Smooth muscle cell (in vitro differentiated cells): ENCODE measurements around the gene TSC22D3. TPM values are rescaled to one million over a fixed set of nuclear protein-coding genes. Genes with fewer than 3 reads are reported as not detected.

ENCODE experiments used
- DNase-seq: peaks from one replicate; lab custom pipeline; 2025; ENCODE audit not compliant: unreplicated experiment; lab: John Stamatoyannopoulos, UW
- H2AFZ ChIP-seq: fragments of 200-600 bp; sonication (generic); 2 replicates; pipeline ENCODE4 v1.6.0; 2016; ENCODE audit warnings: antibody characterized with exemption, low read depth, mild to moderate bottlenecking
- H3F3A ChIP-seq: fragments of 200-600 bp; sonication (generic); 2 replicates; pipeline ENCODE4 v1.6.0; 2017; ENCODE audit warnings: antibody characterized with exemption, low read depth
- H3K27ac ChIP-seq: fragments of 200-600 bp; sonication (generic); 2 replicates; pipeline ENCODE4 v1.5.1; 2016; ENCODE audit warnings: low read depth, mild to moderate bottlenecking
- H3K27me3 ChIP-seq: fragments of 200-600 bp; sonication (generic); 2 replicates; pipeline ENCODE4 v1.6.1; 2016; ENCODE audit warnings: low read depth, mild to moderate bottlenecking
- H3K36me3 ChIP-seq: fragments of 200-600 bp; sonication (generic); 2 replicates; pipeline ENCODE4 v1.5.1; 2016; ENCODE audit warnings: low read depth
- H3K4me1 ChIP-seq: fragments of 200-600 bp; sonication (generic); 2 replicates; pipeline ENCODE4 v1.5.1; 2016; ENCODE audit warnings: low read depth
- H3K4me2 ChIP-seq: fragments of 200-600 bp; sonication (generic); 2 replicates; pipeline ENCODE4 v1.6.0; 2016; ENCODE audit warnings: mild to moderate bottlenecking
- H3K4me3 ChIP-seq: fragments of 200-600 bp; sonication (generic); 2 replicates; pipeline ENCODE4 v1.5.1; 2016; ENCODE audit warnings: mild to moderate bottlenecking
- H3K79me2 ChIP-seq: fragments of 200-600 bp; sonication (generic); 2 replicates; pipeline ENCODE4 v1.6.0; 2016; ENCODE audit warnings: low read depth, mild to moderate bottlenecking
- H3K9ac ChIP-seq: fragments of 200-600 bp; sonication (generic); 2 replicates; pipeline ENCODE4 v1.6.0; 2016; ENCODE audit warnings: low read depth
- H3K9me3 ChIP-seq: fragments of 200-600 bp; sonication (generic); replicated peaks from 2 replicates; pipeline ENCODE4 v1.5.1; 2016; ENCODE audit warnings: low read depth
- H4K20me1 ChIP-seq: fragments of 200-600 bp; sonication (generic); 2 replicates; pipeline ENCODE4 v1.6.0; 2016; ENCODE audit warnings: low read depth
- WGBS: methylation state at CpG from one replicate; pipeline ENCODE4 v1.1.7; 2016; ENCODE audit warnings: low lambda C conversion rate; 5-methylcytosine and 5-hydroxymethylcytosine counted together
- polyA plus RNA-seq: library from polyadenylated mRNA; unstranded; fragments of >200 nt; fragmentation: Nextera tagmentation; extraction: Ambion mirVana; gene quantifications from 2 replicates; pipeline ENCODE4 v1.2.1, GENCODE V29; 2016
- total RNA-seq: library from RNA; depleted of rRNA; stranded (reverse); fragments of >200 nt; gene quantifications from 2 replicates; pipeline ENCODE4 v1.2.3, GENCODE V29; 2014
- TF ChIP-seq, protein P1 (sequence below): fragments of 200-600 bp; sonication (generic); IDR thresholded peaks from 2 replicates; pipeline ENCODE4 v1.5.1; 2017; ENCODE audit warnings: borderline replicate concordance, mild to moderate bottlenecking, antibody characterized with exemption; ENCODE audit not compliant: insufficient read depth, poor library complexity, severe bottlenecking

Gene TSC22D3
- total and polyA plus RNA-seq, 2 experiments from 2014 or later = 144 to 271 TPM

DNA sequence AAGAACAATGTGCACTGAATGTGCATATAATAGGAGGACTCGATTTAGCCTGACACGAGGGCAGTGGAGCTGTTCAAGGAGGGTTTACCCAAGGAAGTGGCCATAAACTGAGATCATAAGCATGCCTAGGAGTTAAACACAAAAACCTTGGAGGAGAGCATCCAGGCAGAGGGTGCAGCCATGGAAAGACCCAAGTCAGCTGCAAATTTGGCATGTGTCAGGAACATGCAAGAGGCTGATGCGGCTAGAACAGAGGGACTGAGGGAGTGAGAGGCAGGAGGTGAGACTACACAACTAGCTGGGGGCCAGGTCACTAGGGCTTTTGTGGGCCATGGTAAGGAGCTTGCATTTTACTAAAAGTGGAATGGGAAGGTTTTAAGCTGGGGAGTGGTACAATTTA, 91.7 kb downstream of the TSC22D3 start:
- H3K9me3 ChIP-seq = no peaks in the 10 kb centered on the region
- H3K36me3 ChIP-seq = no peaks in the 10 kb centered on the region
- no peak overlapping the region for H3K4me2 ChIP-seq
- H4K20me1 ChIP-seq = no peaks in the 10 kb centered on the region
- no peak for DNase-seq
- H3K4me1 ChIP-seq = no peaks in the 10 kb centered on the region
- no peaks in the 10 kb centered on the region for H3K79me2 ChIP-seq
- no peak overlapping the region for H3K4me3 ChIP-seq
- TF ChIP-seq, protein P1, sequence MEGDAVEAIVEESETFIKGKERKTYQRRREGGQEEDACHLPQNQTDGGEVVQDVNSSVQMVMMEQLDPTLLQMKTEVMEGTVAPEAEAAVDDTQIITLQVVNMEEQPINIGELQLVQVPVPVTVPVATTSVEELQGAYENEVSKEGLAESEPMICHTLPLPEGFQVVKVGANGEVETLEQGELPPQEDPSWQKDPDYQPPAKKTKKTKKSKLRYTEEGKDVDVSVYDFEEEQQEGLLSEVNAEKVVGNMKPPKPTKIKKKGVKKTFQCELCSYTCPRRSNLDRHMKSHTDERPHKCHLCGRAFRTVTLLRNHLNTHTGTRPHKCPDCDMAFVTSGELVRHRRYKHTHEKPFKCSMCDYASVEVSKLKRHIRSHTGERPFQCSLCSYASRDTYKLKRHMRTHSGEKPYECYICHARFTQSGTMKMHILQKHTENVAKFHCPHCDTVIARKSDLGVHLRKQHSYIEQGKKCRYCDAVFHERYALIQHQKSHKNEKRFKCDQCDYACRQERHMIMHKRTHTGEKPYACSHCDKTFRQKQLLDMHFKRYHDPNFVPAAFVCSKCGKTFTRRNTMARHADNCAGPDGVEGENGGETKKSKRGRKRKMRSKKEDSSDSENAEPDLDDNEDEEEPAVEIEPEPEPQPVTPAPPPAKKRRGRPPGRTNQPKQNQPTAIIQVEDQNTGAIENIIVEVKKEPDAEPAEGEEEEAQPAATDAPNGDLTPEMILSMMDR = no peak
- H3F3A ChIP-seq = no peaks in the 10 kb centered on the region
- H3K27ac ChIP-seq = no peak overlapping the region
- H3K9ac ChIP-seq = no peak overlapping the region
- H3K27me3 ChIP-seq = no peaks in the 10 kb centered on the region
- H2AFZ ChIP-seq = no peak overlapping the region
- WGBS = 82% methylated on average over 3 of the region's 3 CpGs

DNA sequence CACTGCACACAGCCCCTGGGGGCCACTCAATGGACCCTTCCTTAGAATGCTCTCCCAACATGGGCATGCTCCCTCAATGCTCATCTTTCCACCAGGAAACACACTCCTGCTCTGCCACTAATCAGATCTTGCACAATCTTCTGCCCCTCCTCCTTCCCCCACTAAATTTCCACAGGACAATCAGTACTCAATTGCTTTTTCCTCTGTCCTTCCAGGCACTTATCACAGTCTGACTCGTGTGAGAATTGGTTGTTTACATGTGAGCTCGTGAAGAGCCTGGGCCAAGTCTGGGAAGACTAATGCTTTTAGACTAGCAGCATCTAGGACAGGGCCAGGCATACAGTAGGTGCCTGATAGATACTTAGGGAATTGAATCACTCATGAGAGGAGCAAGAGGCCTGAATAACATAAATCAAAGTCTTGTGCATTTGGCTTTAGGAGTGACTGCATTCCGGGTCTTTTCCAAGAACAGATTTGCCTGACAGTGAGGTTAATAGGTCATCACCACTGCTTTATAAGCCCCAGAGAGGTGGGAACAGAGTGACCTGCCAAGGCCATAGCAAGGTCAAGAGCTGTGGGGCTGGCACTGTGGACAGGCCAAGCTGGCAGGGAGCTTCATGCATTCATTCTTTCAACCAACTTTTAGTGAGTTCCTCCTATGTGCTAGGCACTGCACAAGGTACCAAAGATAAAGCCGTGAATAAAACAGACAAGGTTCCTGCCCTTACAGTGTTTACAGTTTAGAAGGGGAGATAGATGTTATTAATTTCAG, 92.3 kb downstream of the TSC22D3 start:
- no peaks in the 10 kb centered on the region for H3K27me3 ChIP-seq
- no peak overlapping the region for H3K9ac ChIP-seq
- H3K27ac ChIP-seq = no peak overlapping the region
- no peaks in the 10 kb centered on the region for H4K20me1 ChIP-seq
- TF ChIP-seq, protein P1 = no peak
- H3K4me1 ChIP-seq = no peaks in the 10 kb centered on the region
- WGBS = 44% methylated on average over 4 of the region's 4 CpGs
- no peak overlapping the region for H2AFZ ChIP-seq
- H3K36me3 ChIP-seq = no peaks in the 10 kb centered on the region
- no peak overlapping the region for H3K4me2 ChIP-seq
- no peaks in the 10 kb centered on the region for H3K79me2 ChIP-seq
- DNase-seq = no peak
- H3F3A ChIP-seq = no peaks in the 10 kb centered on the region
- no peak overlapping the region for H3K4me3 ChIP-seq
- no peaks in the 10 kb centered on the region for H3K9me3 ChIP-seq

DNA sequence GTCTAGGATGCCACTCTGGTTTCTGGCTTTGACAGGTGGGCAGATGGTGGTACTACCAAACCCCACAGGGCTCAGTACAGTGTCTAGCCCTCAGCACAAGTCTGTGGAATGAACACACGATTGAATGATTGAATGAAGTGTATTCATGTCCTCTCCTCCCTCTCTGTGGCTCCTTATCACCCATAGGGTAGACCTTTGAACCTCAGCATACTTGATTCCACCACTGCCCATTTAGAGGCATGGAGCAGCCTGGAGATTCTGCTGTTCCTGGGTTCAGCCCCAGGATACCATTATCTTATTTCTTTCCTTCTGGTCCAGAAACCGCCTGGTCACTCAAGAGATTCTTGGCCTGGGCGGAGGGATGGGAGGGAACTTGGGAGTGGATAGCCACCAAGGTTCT, 93.3 kb downstream of the TSC22D3 start:
- WGBS = 97% methylated on average over 3 of the region's 3 CpGs
- H3K9ac ChIP-seq = no peak overlapping the region
- no peaks in the 10 kb centered on the region for H4K20me1 ChIP-seq
- TF ChIP-seq, protein P1 = no peak
- peaks cover 1% of the 10 kb centered on the region for H3K4me1 ChIP-seq
- H3K27me3 ChIP-seq = no peaks in the 10 kb centered on the region
- H3F3A ChIP-seq = peaks cover 8% of the 10 kb centered on the region
- no peak overlapping the region for H3K4me3 ChIP-seq
- no peak overlapping the region for H2AFZ ChIP-seq
- H3K27ac ChIP-seq = no peak overlapping the region
- no peak overlapping the region for H3K4me2 ChIP-seq
- DNase-seq = no peak
- H3K79me2 ChIP-seq = no peaks in the 10 kb centered on the region
- no peaks in the 10 kb centered on the region for H3K9me3 ChIP-seq
- no peaks in the 10 kb centered on the region for H3K36me3 ChIP-seq
